BLaER1 (cell line): ENCODE results near the gene CACNA1I.

Experiments
- H3K27ac ChIP-seq: shearing (Covaris generic); formaldehyde crosslinking; 2 replicates; pipeline ENCODE4 v1.8.1; 2022
- H3K27me3 ChIP-seq: shearing (Covaris generic); formaldehyde crosslinking; 2 replicates; pipeline ENCODE4 v1.8.1; 2022
- H3K36me3 ChIP-seq: shearing (Covaris generic); formaldehyde crosslinking; 2 replicates; pipeline ENCODE4 v1.8.1; 2022
- H3K4me1 ChIP-seq: shearing (Covaris generic); formaldehyde crosslinking; 2 replicates; pipeline ENCODE4 v1.8.1; 2022
- H3K4me2 ChIP-seq: shearing (Covaris generic); formaldehyde crosslinking; 2 replicates; pipeline ENCODE4 v1.8.1; 2022
- H3K4me3 ChIP-seq: shearing (Covaris generic); formaldehyde crosslinking; 2 replicates; pipeline ENCODE4 v1.8.1; 2022
- H3K9ac ChIP-seq: shearing (Covaris generic); formaldehyde crosslinking; 2 replicates; pipeline ENCODE4 v1.8.1; 2022
- H3K9me3 ChIP-seq: shearing (Covaris generic); formaldehyde crosslinking; 2 replicates; pipeline ENCODE4 v1.8.1; 2022
- H4K20me1 ChIP-seq: shearing (Covaris generic); formaldehyde crosslinking; 2 replicates; pipeline ENCODE4 v1.8.1; 2022
- Cebpa-rat ChIP-seq: shearing (Covaris generic); IDR thresholded peaks from 2 replicates; pipeline ENCODE4 v1.8.1; 2022

Gene CACNA1I

GRCh38 chr22:39643311-39644083 lies 72.9 kb downstream of the CACNA1I start:
- Histone ChIP-seq H3K9ac (0 out of 2 replicates have a peak overlapping the region, but pooled peaks have one; percentile 19), H3K4me1 (peaks cover 55% of the 10 kb centered on the region), H3K4me2 (peak overlapping the region; percentile 59), H3K4me3 (no peak overlapping the region), H4K20me1 (no peaks in the 10 kb centered on the region), H3K9me3 (peaks cover 4% of the 10 kb centered on the region; the same call in 1 of the 2 replicates), H3K27me3 (no peaks in the 10 kb centered on the region), H3K27ac (no peak overlapping the region), H3K36me3 (no peaks in the 10 kb centered on the region)
- TF ChIP-seq Cebpa-rat: no peak

GRCh38 chr22:39645532-39645931 lies 75.0 kb downstream of the CACNA1I start:
- peak overlapping the region; percentile 59 for H3K4me2 ChIP-seq
- no peaks in the 10 kb centered on the region for H3K36me3 ChIP-seq
- no peak for TF ChIP-seq Cebpa-rat
- no peaks in the 10 kb centered on the region for H3K27me3 ChIP-seq
- H3K27ac ChIP-seq: peak overlapping the region; percentile 56
- H3K9ac ChIP-seq: no peak overlapping the region; the same call in 1 of the 2 replicates
- H3K4me1 ChIP-seq: peaks cover 61% of the 10 kb centered on the region
- no peaks in the 10 kb centered on the region for H3K9me3 ChIP-seq
- no peaks in the 10 kb centered on the region for H4K20me1 ChIP-seq
- H3K4me3 ChIP-seq: no peak overlapping the region

GRCh38 chr22:39646398-39647063 lies 76.0 kb downstream of the CACNA1I start:
- H3K9me3 ChIP-seq: no peaks in the 10 kb centered on the region
- no peak overlapping the region for H3K4me3 ChIP-seq
- no peaks in the 10 kb centered on the region for H3K36me3 ChIP-seq
- no peak for TF ChIP-seq Cebpa-rat
- no peaks in the 10 kb centered on the region for H4K20me1 ChIP-seq
- no peak overlapping the region for H3K9ac ChIP-seq
- peak overlapping the region; percentile 56; the same call in 1 of the 2 replicates for H3K27ac ChIP-seq
- H3K4me1 ChIP-seq: peaks cover 61% of the 10 kb centered on the region
- peak overlapping the region; percentile 17; the same call in 1 of the 2 replicates for H3K4me2 ChIP-seq
- H3K27me3 ChIP-seq: no peaks in the 10 kb centered on the region

GRCh38 chr22:39647836-39648629 lies 77.5 kb downstream of the CACNA1I start:
- no peak overlapping the region for H3K9ac ChIP-seq
- no peaks in the 10 kb centered on the region for H3K9me3 ChIP-seq
- H4K20me1 ChIP-seq: no peaks in the 10 kb centered on the region
- 0 out of 2 replicates have a peak overlapping the region, but pooled peaks have one; percentile 30 for H3K27ac ChIP-seq
- no peak overlapping the region for H3K4me3 ChIP-seq
- H3K4me2 ChIP-seq: peak overlapping the region; percentile 37
- H3K4me1 ChIP-seq: peaks cover 59% of the 10 kb centered on the region
- H3K27me3 ChIP-seq: no peaks in the 10 kb centered on the region
- TF ChIP-seq Cebpa-rat: no peak
- no peaks in the 10 kb centered on the region for H3K36me3 ChIP-seq

- Histone ChIP-seq H3K9me3 (no peaks in the 10 kb centered on the region), H3K4me3 (no peak overlapping the region), H3K4me2 (peak overlapping the region; percentile 37), H3K27me3 (no peaks in the 10 kb centered on the region), H3K36me3 (no peaks in the 10 kb centered on the region), H3K4me1 (peaks cover 53% of the 10 kb centered on the region), H4K20me1 (no peaks in the 10 kb centered on the region), H3K9ac (no peak overlapping the region), H3K27ac (0 out of 2 replicates have a peak overlapping the region, but pooled peaks have one; percentile 30)
- no peak for TF ChIP-seq Cebpa-rat
Measured at GRCh38 chr22:39648630-39648950, 78.0 kb downstream of the CACNA1I start.

- Histone ChIP-seq H3K4me3 (no peak overlapping the region), H3K4me2 (no peak overlapping the region), H3K4me1 (peaks cover 43% of the 10 kb centered on the region), H3K9me3 (no peaks in the 10 kb centered on the region), H3K9ac (no peak overlapping the region), H3K27ac (no peak overlapping the region), H3K36me3 (no peaks in the 10 kb centered on the region), H3K27me3 (no peaks in the 10 kb centered on the region), H4K20me1 (no peaks in the 10 kb centered on the region)
- TF ChIP-seq Cebpa-rat: no peak
Measured at GRCh38 chr22:39649500-39650089, 79.0 kb downstream of the CACNA1I start.

- no peak overlapping the region for H3K9ac ChIP-seq
- H3K4me1 ChIP-seq: peaks cover 29% of the 10 kb centered on the region
- no peak for TF ChIP-seq Cebpa-rat
- no peak overlapping the region for H3K4me2 ChIP-seq
- H3K9me3 ChIP-seq: no peaks in the 10 kb centered on the region
- no peaks in the 10 kb centered on the region for H3K36me3 ChIP-seq
- H3K27ac ChIP-seq: no peak overlapping the region
- H3K4me3 ChIP-seq: no peak overlapping the region
- no peaks in the 10 kb centered on the region for H3K27me3 ChIP-seq
- H4K20me1 ChIP-seq: no peaks in the 10 kb centered on the region
Measured at GRCh38 chr22:39651053-39651996, 80.8 kb downstream of the CACNA1I start.

GRCh38 chr22:39652990-39653786 lies 82.6 kb downstream of the CACNA1I start:
- Histone ChIP-seq H3K36me3 (no peaks in the 10 kb centered on the region), H3K27me3 (no peaks in the 10 kb centered on the region), H3K9me3 (no peaks in the 10 kb centered on the region), H3K9ac (no peak overlapping the region), H3K4me3 (no peak overlapping the region), H4K20me1 (no peaks in the 10 kb centered on the region), H3K4me2 (no peak overlapping the region), H3K27ac (no peak overlapping the region), H3K4me1 (peaks cover 30% of the 10 kb centered on the region)
- no peak for TF ChIP-seq Cebpa-rat
